NCI-H2196 (cell line): ENCODE measurements around the gene CTNNA3.
"Not testable (repeated sequence)": the region's sequence is repeated elsewhere in the genome, so short reads cannot be mapped to it uniquely, and the experiment has no call there.

Experiments
- DNase-seq: peaks from one replicate; lab custom pipeline; 2025; ENCODE audit not compliant: unreplicated experiment; lab: John Stamatoyannopoulos, UW

Gene CTNNA3

GRCh38 chr10:67518756-67519155 is 177.2 kb downstream of the CTNNA3 start:
- DNase-seq = no peak

- no peak for DNase-seq
Observed at GRCh38 chr10:67518043-67518442, 178.0 kb downstream of the CTNNA3 start.

- DNase-seq = no peak
Observed at GRCh38 chr10:67506757-67507091, 189.3 kb downstream of the CTNNA3 start.

- DNase-seq = no peak
Observed at GRCh38 chr10:67506083-67506756, 189.8 kb downstream of the CTNNA3 start.

- DNase-seq = no peak
Observed at GRCh38 chr10:67492317-67493019, 203.5 kb downstream of the CTNNA3 start.

- DNase-seq = no peak
Observed at GRCh38 chr10:67487906-67488619, 207.9 kb downstream of the CTNNA3 start.

- DNase-seq = no peak
Observed at GRCh38 chr10:67487199-67487598, 208.8 kb downstream of the CTNNA3 start.

- no peak for DNase-seq
Observed at GRCh38 chr10:67477868-67478267, 218.1 kb downstream of the CTNNA3 start.

- DNase-seq = no peak
Observed at GRCh38 chr10:67476201-67476600, 219.8 kb downstream of the CTNNA3 start.

- DNase-seq = no peak
Observed at GRCh38 chr10:67473850-67474633, 222.0 kb downstream of the CTNNA3 start.

GRCh38 chr10:67471022-67471421 is 225.0 kb downstream of the CTNNA3 start:
- no peak for DNase-seq

GRCh38 chr10:67464278-67464677 is 231.7 kb downstream of the CTNNA3 start:
- no peak for DNase-seq

- DNase-seq = no peak
Observed at GRCh38 chr10:67452892-67453291, 243.1 kb downstream of the CTNNA3 start.

- no peak for DNase-seq
Observed at GRCh38 chr10:67438605-67439304, 257.2 kb downstream of the CTNNA3 start.

GRCh38 chr10:67433276-67433675 is 262.7 kb downstream of the CTNNA3 start:
- no peak for DNase-seq

- DNase-seq = no peak
Observed at GRCh38 chr10:67402620-67403019, 293.4 kb downstream of the CTNNA3 start.

- DNase-seq = no peak
Observed at GRCh38 chr10:67401711-67402110, 294.3 kb downstream of the CTNNA3 start.

- not testable (repeated sequence) for DNase-seq
Observed at GRCh38 chr10:67386841-67387533, 309.0 kb downstream of the CTNNA3 start.

GRCh38 chr10:67386260-67386659 is 309.7 kb downstream of the CTNNA3 start:
- DNase-seq = no peak

GRCh38 chr10:67385566-67385965 is 310.4 kb downstream of the CTNNA3 start:
- DNase-seq = no peak
